GM23248 (cell line): ENCODE measurements around the gene GEMIN7.

Source experiments
- EZH2 ChIP-seq: fragments of 200-600 bp; sonication (generic); IDR thresholded peaks from 2 replicates; pipeline ENCODE4 v1.6.1; 2018; ENCODE audit warnings: antibody characterized with exemption, mild to moderate bottlenecking; ENCODE audit not compliant: insufficient read depth, poor library complexity, severe bottlenecking
- EZH2phosphoT487 ChIP-seq: fragments of 200-600 bp; sonication (generic); IDR thresholded peaks from 2 replicates; pipeline ENCODE4 v1.6.1; 2018; ENCODE audit warnings: antibody characterized with exemption, moderate library complexity, mild to moderate bottlenecking, low read depth; ENCODE audit not compliant: insufficient read depth

DNA sequence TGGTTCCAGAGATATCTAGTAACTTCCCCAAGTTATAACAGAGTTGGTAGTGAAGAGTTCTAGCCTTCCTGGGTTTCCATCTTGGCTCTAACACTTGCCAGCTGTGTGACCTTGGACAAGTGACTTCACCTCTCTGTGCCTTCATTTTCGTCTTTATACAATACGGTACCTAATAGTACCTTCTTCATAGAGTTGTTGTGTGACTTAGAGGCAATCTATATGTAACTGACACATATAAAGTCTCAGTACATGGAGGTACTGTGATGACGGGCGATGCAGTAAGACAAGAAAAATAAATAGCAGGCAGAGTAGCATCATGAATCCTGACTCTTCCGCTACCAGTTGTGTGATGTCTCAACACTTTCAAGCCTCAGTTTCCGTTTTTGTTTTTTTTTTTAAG lies 48.2 kb upstream of the GEMIN7 start:
- TF ChIP-seq EZH2phosphoT487 = no peak
- TF ChIP-seq EZH2 = no peak
